ENCODE measurements around the gene NSMCE3. TPM values are rescaled to one million over a fixed set of nuclear protein-coding genes. Genes with fewer than 3 reads are reported as not detected.

Gene NSMCE3
- total RNA-seq, 3 donors from 2014 or later = 2.5 to 8.5 (median 3.9) TPM

DNA sequence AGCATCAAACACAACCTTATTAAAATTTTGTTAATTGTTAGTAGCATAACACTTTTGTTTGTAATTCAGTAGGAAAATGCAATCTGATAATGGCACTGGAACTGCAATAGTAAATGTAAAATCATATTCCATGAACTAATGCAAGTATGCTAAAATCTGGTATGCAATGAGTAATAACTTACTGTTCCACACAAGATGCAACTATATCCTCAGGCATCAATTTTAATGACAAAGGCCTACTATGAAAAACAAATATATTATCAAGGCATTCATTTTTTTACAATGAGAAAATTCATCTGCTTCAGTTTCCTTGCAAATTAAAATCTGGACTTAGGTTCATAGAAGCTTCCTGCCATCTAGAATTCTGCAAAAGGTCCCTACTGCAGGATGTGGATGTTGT is 1.4 kb upstream of the NSMCE3 start:
- H3K9me3 ChIP-seq = no peaks in the 10 kb centered on the region
- no peaks in the 10 kb centered on the region for H3K36me3 ChIP-seq (ENCODE audit: low read depth)
- intact Hi-C loops (cut with DNase I, micrococcal nuclease) = no loop called here
- ATAC-seq (no peak), DNase-seq (no peak)
- H3K4me3 ChIP-seq = no peak overlapping the region
- H3K4me1 ChIP-seq (ENCODE audit: low read depth) = peaks cover 13% of the 10 kb centered on the region
- no peak for TF ChIP-seq CTCF (IDR thresholded peaks at IDR 0.05)

DNA sequence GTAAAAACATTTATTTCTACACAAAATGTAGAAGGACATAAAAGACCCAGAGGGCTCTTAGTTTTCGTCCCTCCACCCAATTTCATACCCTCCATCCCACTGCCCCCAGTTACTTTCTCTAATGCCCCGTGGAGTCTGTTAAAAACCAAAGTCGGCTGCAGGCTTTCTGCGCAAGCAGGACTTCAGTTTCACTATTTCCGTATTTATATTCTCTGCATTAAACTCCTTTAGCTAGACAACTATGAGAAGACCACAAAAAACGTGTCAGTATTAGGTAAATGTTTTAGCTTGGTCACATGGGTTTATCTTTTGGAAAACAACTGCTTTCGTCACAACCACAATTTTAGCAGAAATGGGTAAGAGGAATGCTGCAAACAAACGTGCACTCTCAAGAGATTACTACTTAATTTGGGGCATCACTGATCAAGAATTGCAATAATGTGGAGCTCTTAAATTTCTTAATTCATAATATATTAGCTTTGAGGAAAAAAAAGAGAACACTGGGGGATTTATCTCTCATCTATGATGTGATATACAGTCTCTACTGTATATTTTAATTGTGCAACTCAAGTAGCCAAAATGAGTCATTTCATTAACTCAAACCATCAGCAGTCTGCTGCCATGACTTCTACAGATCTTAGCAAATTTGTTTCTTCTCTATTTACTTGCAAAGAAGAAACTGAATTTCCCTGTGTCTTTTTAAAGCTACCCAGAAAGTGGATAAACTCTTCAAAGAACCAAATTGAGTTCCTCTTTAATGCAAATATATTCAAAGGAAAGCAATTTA is 740 bp upstream of the NSMCE3 start:
- no peaks in the 10 kb centered on the region for H3K9me3 ChIP-seq
- intact Hi-C loops (cut with DNase I, micrococcal nuclease) = no loop called here
- no peak for TF ChIP-seq CTCF (IDR thresholded peaks at IDR 0.05)
- H3K4me3 ChIP-seq = peak overlapping the region; percentile 67
- ATAC-seq (peak; percentile 5), DNase-seq (peak in 1 of 3 donors; percentile 21)
- peaks cover 13% of the 10 kb centered on the region for H3K4me1 ChIP-seq (ENCODE audit: low read depth)
- H3K36me3 ChIP-seq (ENCODE audit: low read depth) = no peaks in the 10 kb centered on the region

DNA sequence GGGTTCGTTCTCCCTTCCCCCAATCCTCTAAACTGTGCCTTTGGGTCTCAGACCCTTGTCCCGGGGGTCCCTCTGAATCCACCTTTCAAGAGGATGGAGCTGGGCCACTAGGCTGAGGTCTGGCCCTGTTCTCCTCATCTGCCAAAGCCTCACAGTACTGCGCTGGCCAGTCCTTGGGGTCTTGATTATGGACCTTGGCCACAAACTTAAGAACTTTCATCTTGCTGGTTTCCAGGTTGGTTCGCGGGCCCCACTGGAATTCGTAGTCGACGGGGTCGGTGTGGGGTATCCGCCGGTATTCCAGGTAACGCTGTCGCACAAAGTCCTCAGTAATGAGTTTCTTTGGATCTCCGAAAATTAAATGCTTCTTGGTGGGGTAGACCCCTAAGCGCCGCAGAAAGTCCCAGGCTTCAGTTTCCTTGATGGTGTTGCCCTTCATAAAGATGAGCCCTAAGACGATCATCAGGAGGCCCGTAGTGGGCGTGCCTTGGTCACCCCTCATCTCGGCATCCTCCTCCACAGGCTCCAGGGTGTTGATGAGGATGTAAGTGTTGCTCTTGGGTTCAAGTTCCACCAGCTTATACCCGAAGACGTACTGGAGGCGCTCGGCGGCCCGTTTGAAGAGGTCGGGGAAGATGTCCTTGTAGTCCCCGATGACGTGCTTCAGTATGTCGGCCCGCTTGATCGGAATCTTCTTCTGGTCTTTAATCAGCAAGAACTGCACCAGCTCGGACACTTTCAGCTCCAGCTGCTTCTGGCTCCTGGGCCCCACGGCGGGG is 727 bp downstream of the NSMCE3 start:
- peak; percentile 59 for ATAC-seq
- Histone ChIP-seq H3K4me3 (peak overlapping the region; percentile 67), H3K9me3 (no peaks in the 10 kb centered on the region), H3K36me3 (ENCODE audit: low read depth) (no peaks in the 10 kb centered on the region), H3K4me1 (ENCODE audit: low read depth) (peaks cover 13% of the 10 kb centered on the region)
- TF ChIP-seq CTCF (IDR thresholded peaks at IDR 0.05) = no peak
- DNase-seq = peak in 2 of 3 donors; percentile 48 to 67
- intact Hi-C loops (cut with DNase I, micrococcal nuclease) = no loop called here

DNA sequence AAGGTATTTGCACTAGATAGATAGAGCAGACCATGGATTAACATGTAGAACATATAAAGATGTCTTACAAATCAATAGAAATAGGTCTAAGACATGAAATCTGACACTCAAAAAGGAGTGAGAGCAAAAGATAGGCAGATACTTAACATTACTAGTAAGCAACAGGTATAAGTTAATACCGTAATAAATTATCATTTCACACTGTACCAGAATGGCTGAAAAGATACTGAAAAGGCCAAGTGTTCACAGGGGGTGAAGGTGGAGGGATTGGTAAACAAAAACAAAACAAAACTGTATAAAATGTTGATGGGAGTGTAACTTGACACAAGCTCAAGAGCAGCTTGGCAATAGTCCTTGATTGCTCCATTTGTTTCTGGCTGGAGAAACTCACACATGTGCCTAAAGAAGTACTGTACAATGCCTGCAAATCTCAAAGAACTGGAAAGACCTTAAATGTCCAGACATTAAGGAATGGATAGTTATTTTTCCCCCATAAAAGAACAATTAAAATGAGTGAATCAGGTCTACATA is 3.5 kb downstream of the NSMCE3 start:
- DNase-seq (no peak), ATAC-seq (no peak)
- H3K9me3 ChIP-seq = no peaks in the 10 kb centered on the region
- peaks cover 13% of the 10 kb centered on the region for H3K4me1 ChIP-seq (ENCODE audit: low read depth)
- no peaks in the 10 kb centered on the region for H3K36me3 ChIP-seq (ENCODE audit: low read depth)
- intact Hi-C loops (cut with DNase I, micrococcal nuclease) = no loop called here
- H3K4me3 ChIP-seq = no peak overlapping the region
- no peak for TF ChIP-seq CTCF (IDR thresholded peaks at IDR 0.05)

- Histone ChIP-seq H3K4me3 (no peak overlapping the region), H3K4me1 (ENCODE audit: low read depth) (peaks cover 6% of the 10 kb centered on the region), H3K36me3 (ENCODE audit: low read depth) (no peaks in the 10 kb centered on the region), H3K9me3 (no peaks in the 10 kb centered on the region)
- intact Hi-C loops (cut with DNase I, micrococcal nuclease) = no loop called here
- TF ChIP-seq CTCF (IDR thresholded peaks at IDR 0.05) = no peak
- no peak for DNase-seq
- ATAC-seq = no peak
Observed at GRCh38 chr15:29263289-29263688, 6.3 kb downstream of the NSMCE3 start.

Data from mucosa of descending colon (tissue), 3 donors.